Stimulated activated CD4-positive, alpha-beta T cell treated with anti-CD3 and anti-CD28 coated beads, Interleukin-4, amount 100 ng/mL, for 4 hours (primary cell): ENCODE results near the gene BCL2L2.
"Not testable (repeated sequence)": the region's sequence is repeated elsewhere in the genome, so short reads cannot be mapped to it uniquely, and the experiment has no call there.

Source experiments
- DNase-seq, 2 experiments: peaks; one replicate each; pipeline ENCODE4 v3.0.0-alpha.2; 2020

Gene BCL2L2

GRCh38 chr14:23306412-23307145 is at the start of gene BCL2L2:
BCL2L2 (plus strand) TSS chr14:23306833; CDS start chr14:23307768, 935 bp downstream.
- no peak for DNase-seq

- DNase-seq, result no peak
Observed at GRCh38 chr14:23258256-23258655, 48.4 kb upstream of the BCL2L2 start.

GRCh38 chr14:23259426-23259825 is 47.2 kb upstream of the BCL2L2 start:
- DNase-seq, result no peak

GRCh38 chr14:23260849-23261248 is 45.8 kb upstream of the BCL2L2 start:
- DNase-seq, result not testable (repeated sequence)

- DNase-seq, result no peak
Observed at GRCh38 chr14:23269193-23269592, 37.4 kb upstream of the BCL2L2 start.

GRCh38 chr14:23275412-23275811 is 31.2 kb upstream of the BCL2L2 start:
- no peak for DNase-seq

GRCh38 chr14:23277189-23277588 is 29.4 kb upstream of the BCL2L2 start:
- DNase-seq, result no peak

GRCh38 chr14:23277928-23278327 is 28.7 kb upstream of the BCL2L2 start:
- not testable (repeated sequence) for DNase-seq

GRCh38 chr14:23281247-23281646 is 25.4 kb upstream of the BCL2L2 start:
- DNase-seq, result no peak

- no peak for DNase-seq
Observed at GRCh38 chr14:23284654-23285529, 21.7 kb upstream of the BCL2L2 start.

GRCh38 chr14:23285530-23286019 is 21.1 kb upstream of the BCL2L2 start:
- DNase-seq, result peak in 1 of 2 experiments; percentile 15

- peak; percentile 96 to 97 for DNase-seq
Observed at GRCh38 chr14:23286020-23286901, 20.4 kb upstream of the BCL2L2 start, which contains the start of gene HOMEZ. HOMEZ (minus strand) TSS chr14:23286132; CDS start chr14:23285952, 180 bp downstream.

GRCh38 chr14:23286902-23287479 is 19.6 kb upstream of the BCL2L2 start:
- no peak for DNase-seq

GRCh38 chr14:23294734-23295561 is 11.7 kb upstream of the BCL2L2 start:
- peak; percentile 36 to 45 for DNase-seq

- DNase-seq, result no peak
Observed at GRCh38 chr14:23296012-23296777, 10.4 kb upstream of the BCL2L2 start.

- no peak for DNase-seq
Observed at GRCh38 chr14:23297096-23297495, 9.5 kb upstream of the BCL2L2 start.

- DNase-seq, result no peak
Observed at GRCh38 chr14:23297611-23298277, 8.9 kb upstream of the BCL2L2 start.

GRCh38 chr14:23299211-23299957 is 7.2 kb upstream of the BCL2L2 start:
- DNase-seq, result no peak
